H1 (cell line): ENCODE data around the gene CFAP221. TPM values are rescaled to one million over a fixed set of nuclear protein-coding genes. Genes with fewer than 3 reads are reported as not detected.

Source experiments
- CTCF ChIA-PET: fragments of 300-600 bp; sonication (Branson Sonifier 250); formaldehyde crosslinking; loops from one replicate; lab custom pipeline; 2021; ENCODE audit not compliant: partially characterized antibody; lab: Charles Lee
- POLR2A ChIA-PET: fragments of 300-600 bp; sonication (Branson Sonifier 250); formaldehyde crosslinking; loops from one replicate; lab custom pipeline; 2021; ENCODE audit warnings: inconsistent platforms; ENCODE audit not compliant: partially characterized antibody; lab: Charles Lee
- DNase-seq, 2 experiments: peaks; one replicate each; pipeline versions ENCODE4 v3.0.0 to v3.0.0-alpha.2; 2010 to 2022; ENCODE audit warnings: low spot score in 2 of 2, low read depth in 1 of 2, mixed read lengths in 1 of 2
- FAIRE-seq: peaks from 2 replicates; lab custom pipeline; 2011; peaks lifted over from hg19 to GRCh38; lab: Jason Lieb, UNC
- H2AFZ ChIP-seq: 2 replicates; pipeline ENCODE4 v1.8.1; 2012; ENCODE audit warnings: low read length, inconsistent platforms
- H2AK5ac ChIP-seq: 2 replicates; pipeline ENCODE4 v1.6.1; 2013; ENCODE audit warnings: low read depth, low read length
- H2BK120ac ChIP-seq: replicated peaks from 2 replicates; pipeline ENCODE3; 2013; ENCODE audit warnings: low read depth, low read length, inconsistent platforms
- H2BK12ac ChIP-seq: 2 replicates; pipeline ENCODE4 v1.6.1; 2013; ENCODE audit warnings: low read depth, low read length
- H2BK15ac ChIP-seq: 2 replicates; pipeline ENCODE4 v1.6.1; 2013; ENCODE audit warnings: low read length
- H2BK20ac ChIP-seq: 2 replicates; pipeline ENCODE4 v1.6.1; 2013; ENCODE audit warnings: low read length
- H2BK5ac ChIP-seq: 2 replicates; pipeline ENCODE4 v1.6.1; 2013; ENCODE audit warnings: low read depth, low read length
- H3K14ac ChIP-seq: 2 replicates; pipeline ENCODE4 v1.6.1; 2013; ENCODE audit warnings: inconsistent platforms; ENCODE audit not compliant: insufficient read length
- H3K18ac ChIP-seq: 2 replicates; pipeline ENCODE4 v1.6.1; 2013; ENCODE audit warnings: low read length; ENCODE audit errors: extremely low read depth
- H3K23ac ChIP-seq: 2 replicates; pipeline ENCODE4 v1.6.1; 2013; ENCODE audit warnings: inconsistent platforms; ENCODE audit not compliant: insufficient read length
- H3K23me2 ChIP-seq: 2 replicates; pipeline ENCODE4 v1.6.1; 2013; ENCODE audit warnings: low read depth, low read length
- H3K27ac ChIP-seq: 2 replicates; pipeline ENCODE4 v1.6.1; 2011; ENCODE audit warnings: low read depth, low read length, inconsistent platforms
- H3K27me3 ChIP-seq, 4 experiments: replicated peaks in 1 of 4; 1 replicate in 1 of 4; 2 replicates in 3 of 4; pipeline versions ENCODE4 v1.6.1 to v1.8.1; 2011 to 2013; ENCODE audit warnings: low read length in 3 of 4, mild to moderate bottlenecking in 3 of 4, inconsistent platforms in 2 of 4, mixed read lengths in 2 of 4, moderate library complexity in 1 of 4; ENCODE audit not compliant: control insufficient read depth in 3 of 4, insufficient read depth in 3 of 4; ENCODE audit errors: extremely low read depth in 1 of 4
- H3K36me3 ChIP-seq, 4 experiments: 2 replicates each; pipeline versions ENCODE4 v1.6.1 to v1.8.1; 2011 to 2013; ENCODE audit warnings: mild to moderate bottlenecking in 4 of 4, low read length in 3 of 4, moderate library complexity in 2 of 4, control low read depth in 1 of 4, inconsistent platforms in 1 of 4; ENCODE audit not compliant: insufficient read depth in 4 of 4, control insufficient read depth in 2 of 4
- H3K4ac ChIP-seq: replicated peaks from 2 replicates; pipeline ENCODE3; 2013; ENCODE audit warnings: low read length, low read depth, mixed read lengths, inconsistent platforms; ENCODE audit not compliant: insufficient read length
- H3K4me1 ChIP-seq, 4 experiments: replicated peaks in 1 of 4; 1 replicate in 1 of 4; 2 replicates in 3 of 4; pipeline versions ENCODE4 v1.6.1 to v1.8.1; 2011 to 2013; ENCODE audit warnings: low read length in 3 of 4, inconsistent platforms in 2 of 4, mixed read lengths in 1 of 4; ENCODE audit not compliant: insufficient read depth in 4 of 4, control insufficient read depth in 3 of 4
- H3K4me2 ChIP-seq, 2 experiments: 2 replicates each; pipeline versions ENCODE4 v1.6.1 to v1.8.1; 2011 to 2013; ENCODE audit warnings: low read depth in 2 of 2, low read length in 2 of 2, control low read depth in 1 of 2, inconsistent platforms in 1 of 2, mild to moderate bottlenecking in 1 of 2; ENCODE audit not compliant: insufficient read depth in 1 of 2
- H3K4me3 ChIP-seq, 4 experiments: fragments of 200-600, 300-600 bp in 1 of 4; sonication (generic), shearing (Covaris generic), sonication (Bioruptor Twin) in 1 of 4; 2 replicates each; pipeline versions ENCODE4 v1.5.1 to v1.8.1; 2011 to 2016; ENCODE audit warnings: low read length in 4 of 4, low read depth in 3 of 4, control low read depth in 2 of 4, inconsistent platforms in 2 of 4, mild to moderate bottlenecking in 2 of 4, mixed read lengths in 1 of 4, moderate library complexity in 1 of 4; ENCODE audit not compliant: insufficient read depth in 2 of 4; ENCODE audit errors: extremely low read depth in 1 of 4
- H3K56ac ChIP-seq: replicated peaks from 2 replicates; pipeline ENCODE3; 2013; ENCODE audit warnings: low read depth, mild to moderate bottlenecking, mixed read lengths, low read length, inconsistent platforms; ENCODE audit not compliant: insufficient read length
- H3K79me1 ChIP-seq: 2 replicates; pipeline ENCODE4 v1.6.1; 2013; ENCODE audit warnings: low read depth, low read length, control low read depth
- H3K79me2 ChIP-seq, 2 experiments: 2 replicates each; pipeline versions ENCODE4 v1.6.1 to v1.8.1; 2012 to 2013; ENCODE audit warnings: low read length in 2 of 2, mild to moderate bottlenecking in 2 of 2, inconsistent platforms in 1 of 2; ENCODE audit not compliant: insufficient read depth in 2 of 2, control insufficient read depth in 1 of 2
- H3K9ac ChIP-seq, 4 experiments: replicated peaks in 1 of 4; 1 replicate in 1 of 4; 2 replicates in 3 of 4; pipeline versions ENCODE4 v1.6.1 to v1.8.1; 2011 to 2013; ENCODE audit warnings: low read depth in 3 of 4, low read length in 3 of 4, control low read depth in 2 of 4, mild to moderate bottlenecking in 2 of 4, moderate library complexity in 2 of 4, inconsistent platforms in 1 of 4; ENCODE audit errors: extremely low read depth in 1 of 4
- H3K9me3 ChIP-seq, 2 experiments: 2 replicates each; pipeline versions ENCODE4 v1.6.1 to v1.8.1; 2012 to 2013; ENCODE audit warnings: mild to moderate bottlenecking in 2 of 2, moderate library complexity in 2 of 2, control low read depth in 1 of 2, inconsistent platforms in 1 of 2, low read depth in 1 of 2, low read length in 1 of 2, mixed read lengths in 1 of 2; ENCODE audit not compliant: insufficient read depth in 2 of 2
- H4K20me1 ChIP-seq, 2 experiments: replicated peaks in 1 of 2; 2 replicates each; pipeline versions ENCODE3 to v1.8.1; 2011 to 2013; ENCODE audit warnings: inconsistent platforms in 2 of 2, low read length in 2 of 2, mild to moderate bottlenecking in 1 of 2; ENCODE audit not compliant: insufficient read depth in 2 of 2, control insufficient read depth in 1 of 2
- H4K5ac ChIP-seq: 2 replicates; pipeline ENCODE4 v1.6.1; 2013; ENCODE audit warnings: low read length, low read depth, mixed read lengths, inconsistent platforms; ENCODE audit not compliant: insufficient read length
- H4K8ac ChIP-seq: 2 replicates; pipeline ENCODE4 v1.8.0; 2013; ENCODE audit warnings: mild to moderate bottlenecking, moderate library complexity, low read length, inconsistent platforms; ENCODE audit not compliant: insufficient read depth; ENCODE audit errors: extremely low read depth
- H4K91ac ChIP-seq: replicated peaks from 2 replicates; pipeline ENCODE3; 2013; ENCODE audit warnings: low read length, mixed read lengths, inconsistent platforms; ENCODE audit not compliant: insufficient read length
- KDM4A ChIP-seq: IDR thresholded peaks from one replicate; pipeline ENCODE4 v1.7.1; 2012; ENCODE audit warnings: low read depth, mild to moderate bottlenecking, moderate library complexity, low read length, inconsistent platforms; ENCODE audit not compliant: severe bottlenecking
- SP4 ChIP-seq: IDR thresholded peaks from 2 replicates; pipeline ENCODE4 v1.6.1; 2012; ENCODE audit warnings: low read length, inconsistent platforms
- WGBS, 2 experiments: shearing (Covaris generic) in 1 of 2; methylation state at CpG; one replicate each; pipeline versions ENCODE4 v1.1.6 to v1.1.7; 2013 to 2015; ENCODE audit warnings: low lambda C conversion rate in 2 of 2, mixed read lengths in 2 of 2, inconsistent platforms in 1 of 2, low coverage in 1 of 2, missing lambda C conversion rate in 1 of 2; ENCODE audit not compliant: insufficient replicate concordance in 2 of 2, insufficient coverage in 1 of 2, insufficient read length in 1 of 2; ENCODE audit errors: extremely low coverage in 1 of 2, missing lambda C conversion rate in 1 of 2; 5-methylcytosine and 5-hydroxymethylcytosine counted together
- polyA plus RNA-seq, 7 experiments: library from polyadenylated mRNA; depleted of rRNA in 3 of 7; stranded (reverse) in 5 of 7; unstranded in 2 of 7; fragments of >200 nt in 5 of 7; fragments of 200-250 nt in 2 of 7; gene quantifications; 1 replicate in 5 of 7; 2 replicates in 1 of 7; 4 replicates in 1 of 7; pipeline versions ENCODE4 v1.2.1 to v1.2.3, GENCODE V29; 2011 to 2013; ENCODE audit warnings: missing spikeins in 2 of 7, mixed read lengths in 2 of 7
- total RNA-seq: library from RNA; stranded (reverse); fragmentation: NEBNext Ultra II Directional; extraction: Animal tissue kit (Norgen Biotek cat#: 25700); gene quantifications from 2 replicates; pipeline ENCODE4 v1.2.1, GENCODE V29; 2021

CFAP221 gene
- total and polyA plus RNA-seq, 2 of the 8 experiments (the other 6 are each of a cell fraction or from before 2014, with no cell fraction given) = 0.14 to 0.71 TPM

DNA sequence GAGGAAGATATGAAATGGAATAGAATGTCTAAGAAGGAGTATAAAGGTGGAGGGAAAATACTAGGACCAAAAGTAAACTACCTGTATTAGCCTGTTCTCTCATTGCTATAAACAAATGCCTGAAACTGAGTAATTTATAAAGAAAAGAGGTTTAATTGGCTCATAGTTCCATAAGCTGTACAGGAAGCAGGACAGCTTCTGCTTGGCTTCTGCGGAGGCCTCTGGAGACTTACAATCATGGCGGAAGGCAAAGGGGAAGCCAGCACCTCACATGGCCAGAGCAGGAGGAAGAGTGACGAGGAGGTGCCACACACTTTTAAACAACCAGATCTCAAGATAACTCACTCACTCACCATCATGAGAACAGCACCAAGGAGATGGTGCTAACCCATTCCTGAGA lies 101.9 kb downstream of the CFAP221 start:
- Histone ChIP-seq H3K9me3 (no peaks in the 10 kb centered on the region), H3K4ac (no peak overlapping the region), H3K14ac (no peak overlapping the region), H2BK120ac (no peak overlapping the region), H2AK5ac (no peak overlapping the region), H2BK5ac (0 out of 2 replicates have a peak overlapping the region, but pooled peaks have one; percentile 9), H3K27me3 (no peaks in the 10 kb centered on the region), H3K4me1 (no peaks in the 10 kb centered on the region), H3K79me2 (no peaks in the 10 kb centered on the region), H3K4me3 (no peak overlapping the region), H4K5ac (no peak overlapping the region), H3K36me3 (no peaks in the 10 kb centered on the region), H3K23me2 (no peaks in the 10 kb centered on the region), H3K79me1 (no peaks in the 10 kb centered on the region), H3K4me2 (no peak overlapping the region), H4K8ac (no peak overlapping the region), H3K9ac (no peak overlapping the region), H2AFZ (no peak overlapping the region), H3K18ac (no peak overlapping the region), H3K23ac (no peak overlapping the region), H2BK15ac (no peak overlapping the region), H4K20me1 (no peaks in the 10 kb centered on the region), H2BK20ac (no peak overlapping the region), H4K91ac (no peak overlapping the region), H3K27ac (no peak overlapping the region), H3K56ac (no peak overlapping the region), H2BK12ac (no peak overlapping the region)
- WGBS, 2 experiments = 91% methylated on average over 3 of the region's 3 CpGs; no CpG with 5 or more reads in 1 of the 2 experiments
- ChIA-PET CTCF (interaction anchor here (0.6 to 1.0 kb wide), 2 partner anchors 14 to 38 kb away, joined by 3 to 6 read pairs; no protein-coding TSS in a partner anchor), POLR2A (no interaction called here)
- DNase-seq = no peak
- FAIRE-seq = no peak
- TF ChIP-seq SP4 (no peak), KDM4A (no peak)
- TF ChIP-seq, all 59 proteins: peak for 0
